ENCODE measurements around the gene TFIP11. TPM values are rescaled to one million over a fixed set of nuclear protein-coding genes. Genes with fewer than 3 reads are reported as not detected.
A peak's percentile ranks its signal among the peaks of the same experiment; 100 is the strongest.

The TFIP11 gene
- total and polyA plus RNA-seq, 2 of the 8 experiments (the other 6 are each of a cell fraction or from before 2014, with no cell fraction given): 18.1 to 28.3 TPM

DNA sequence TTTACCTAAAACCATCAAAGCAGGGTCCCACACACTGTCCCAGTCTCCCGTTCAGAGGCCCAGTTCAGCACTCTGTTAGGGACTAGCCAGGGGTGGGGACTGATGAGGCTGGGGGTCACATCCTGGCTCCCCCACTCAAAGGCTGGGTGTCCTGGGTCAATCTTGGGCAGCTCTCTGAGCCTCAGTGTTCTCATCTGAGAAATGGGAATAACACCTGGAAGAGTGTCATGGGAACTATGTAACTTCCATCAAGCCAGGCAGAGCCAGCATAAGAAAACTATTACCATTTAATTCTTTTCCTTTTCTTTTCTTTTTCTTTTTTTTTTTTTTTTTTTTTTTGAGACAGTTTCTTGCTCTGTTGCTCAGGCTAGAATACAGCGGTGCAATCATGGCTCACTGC is 39.3 kb upstream of the TFIP11 start:
- Histone ChIP-seq H2BK5ac (ENCODE audit: low read depth, low read length) (no peak overlapping the region), H3K79me1 (ENCODE audit: low read depth, low read length) (peaks cover 14% of the 10 kb centered on the region), H2AK5ac (ENCODE audit: low read depth, low read length) (no peak overlapping the region), H3K9ac (replicated peaks in 1 of 4; ENCODE audit: extremely low read depth in 1 of 4, low read depth in 3 of 4, low read length in 3 of 4) (no peak overlapping the region), H3K36me3 (ENCODE audit: control insufficient read depth in 2 of 4, insufficient read depth in 4 of 4, low read length in 3 of 4) (peaks cover 0 to 6% (median 0%) of the 10 kb centered on the region in 4 experiments; a peak in 1 of 8 replicates), H3K23me2 (ENCODE audit: low read depth, low read length) (peaks cover 1% of the 10 kb centered on the region; the same call in 1 of the 2 replicates), H3K9me3 (ENCODE audit: insufficient read depth in 2 of 2, low read depth in 1 of 2, low read length in 1 of 2) (no peaks in the 10 kb centered on the region), H2AFZ (ENCODE audit: low read length) (no peak overlapping the region), H3K23ac (ENCODE audit: insufficient read length) (no peak overlapping the region), H4K20me1 (replicated peaks in 1 of 2; ENCODE audit: control insufficient read depth in 1 of 2, insufficient read depth in 2 of 2, low read length in 2 of 2) (peaks cover 4 to 6% of the 10 kb centered on the region in 2 experiments), H3K18ac (ENCODE audit: extremely low read depth, low read length) (peak overlapping the region; percentile 13; the same call in 1 of the 2 replicates), H4K5ac (ENCODE audit: insufficient read length, low read depth, low read length) (no peak overlapping the region), H4K91ac (replicated peaks; ENCODE audit: insufficient read length, low read length) (no peak overlapping the region), H4K8ac (ENCODE audit: extremely low read depth, insufficient read depth, low read length) (no peak overlapping the region), H2BK15ac (ENCODE audit: low read length) (0 out of 2 replicates have a peak overlapping the region, but pooled peaks have one; percentile 21), H2BK20ac (ENCODE audit: low read length) (peak overlapping the region; percentile 64; the same call in 1 of the 2 replicates), H3K4ac (replicated peaks; ENCODE audit: insufficient read length, low read depth, low read length) (no peak overlapping the region), H3K27me3 (replicated peaks in 1 of 4; ENCODE audit: control insufficient read depth in 3 of 4, extremely low read depth in 1 of 4, insufficient read depth in 3 of 4, low read length in 3 of 4) (no peaks in the 10 kb centered on the region), H3K79me2 (ENCODE audit: control insufficient read depth in 1 of 2, insufficient read depth in 2 of 2, low read length in 2 of 2) (peaks cover 5 to 73% of the 10 kb centered on the region in 2 experiments; a peak in 3 of 4 replicates), H3K56ac (replicated peaks; ENCODE audit: insufficient read length, low read depth, low read length) (no peak overlapping the region), H3K4me2 (ENCODE audit: insufficient read depth in 1 of 2, low read depth in 2 of 2, low read length in 2 of 2) (no peak overlapping the region), H3K4me1 (replicated peaks in 1 of 4; ENCODE audit: control insufficient read depth in 3 of 4, insufficient read depth in 4 of 4, low read length in 3 of 4) (peaks cover 16 to 38% (median 25%) of the 10 kb centered on the region in 4 experiments), H3K14ac (ENCODE audit: insufficient read length) (no peak overlapping the region), H2BK120ac (replicated peaks; ENCODE audit: low read depth, low read length) (no peak overlapping the region), H3K27ac (ENCODE audit: low read depth, low read length) (no peak overlapping the region), H3K4me3 (ENCODE audit: extremely low read depth in 1 of 4, insufficient read depth in 2 of 4, low read depth in 3 of 4, low read length in 4 of 4) (no peak overlapping the region), H2BK12ac (ENCODE audit: low read depth, low read length) (no peak overlapping the region)
- TF ChIP-seq, protein P1, sequence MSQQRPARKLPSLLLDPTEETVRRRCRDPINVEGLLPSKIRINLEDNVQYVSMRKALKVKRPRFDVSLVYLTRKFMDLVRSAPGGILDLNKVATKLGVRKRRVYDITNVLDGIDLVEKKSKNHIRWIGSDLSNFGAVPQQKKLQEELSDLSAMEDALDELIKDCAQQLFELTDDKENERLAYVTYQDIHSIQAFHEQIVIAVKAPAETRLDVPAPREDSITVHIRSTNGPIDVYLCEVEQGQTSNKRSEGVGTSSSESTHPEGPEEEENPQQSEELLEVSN (IDR thresholded peaks at IDR 0.05): no peak
- TF ChIP-seq, protein P2, sequence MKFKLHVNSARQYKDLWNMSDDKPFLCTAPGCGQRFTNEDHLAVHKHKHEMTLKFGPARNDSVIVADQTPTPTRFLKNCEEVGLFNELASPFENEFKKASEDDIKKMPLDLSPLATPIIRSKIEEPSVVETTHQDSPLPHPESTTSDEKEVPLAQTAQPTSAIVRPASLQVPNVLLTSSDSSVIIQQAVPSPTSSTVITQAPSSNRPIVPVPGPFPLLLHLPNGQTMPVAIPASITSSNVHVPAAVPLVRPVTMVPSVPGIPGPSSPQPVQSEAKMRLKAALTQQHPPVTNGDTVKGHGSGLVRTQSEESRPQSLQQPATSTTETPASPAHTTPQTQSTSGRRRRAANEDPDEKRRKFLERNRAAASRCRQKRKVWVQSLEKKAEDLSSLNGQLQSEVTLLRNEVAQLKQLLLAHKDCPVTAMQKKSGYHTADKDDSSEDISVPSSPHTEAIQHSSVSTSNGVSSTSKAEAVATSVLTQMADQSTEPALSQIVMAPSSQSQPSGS (IDR thresholded peaks at IDR 0.05; ENCODE audit: low read length): no peak
- TF ChIP-seq KDM1A (IDR thresholded peaks at IDR 0.05; ENCODE audit: borderline replicate concordance, low read length) (peak; percentile 60; the same call in 1 of the 2 replicates), EP300 (IDR thresholded peaks at IDR 0.05; ENCODE audit: borderline replicate concordance in 1 of 2, low read depth in 2 of 2, low read length in 2 of 2) (no peak), PHF8 (conservative IDR thresholded peaks at IDR 0.05; ENCODE audit: low read depth, low read length) (no peak), CTBP2 (IDR thresholded peaks at IDR 0.05; ENCODE audit: borderline replicate concordance, insufficient read depth, insufficient read length, low read length) (no peak), CREB1 (IDR thresholded peaks at IDR 0.05) (no peak), SAP30 (IDR thresholded peaks at IDR 0.05; ENCODE audit: insufficient read depth, insufficient replicate concordance, low read length) (no peak), SIX5 (IDR thresholded peaks at IDR 0.05; ENCODE audit: low read depth, low read length) (no peak)
- DNase-seq (ENCODE audit: low read depth in 1 of 2, low spot score in 2 of 2) (no peak), FAIRE-seq (no peak)
- POLR2A ChIA-PET (ENCODE audit: partially characterized antibody): interaction anchor here (1.8 kb wide), 1 partner anchor 8 kb away, joined by 8 read pairs; no protein-coding TSS in a partner anchor
- CTCF ChIA-PET (ENCODE audit: partially characterized antibody): interaction anchor here (1.4 kb wide), 1 partner anchor 77 kb away, joined by 3 read pairs; no protein-coding TSS in a partner anchor
- WGBS, 2 experiments (ENCODE audit: extremely low coverage in 1 of 2, insufficient coverage in 1 of 2, insufficient read length in 1 of 2, insufficient replicate concordance in 2 of 2, low coverage in 1 of 2, low lambda C conversion rate in 2 of 2, missing lambda C conversion rate in 1 of 2): 94% methylated on average over 2 of the region's 2 CpGs; no CpG with 5 or more reads in 1 of the 2 experiments
